SK-N-MC (cell line): Measurements from ENCODE around the gene PCED1B.

Experiments
- DNase-seq: peaks from one replicate; pipeline ENCODE4 v3.0.0-alpha.2; 2011; ENCODE audit warnings: low read depth, low spot score
- H3K27ac ChIP-seq: fragments of 200-600 bp; sonication (generic); 2 replicates; pipeline ENCODE4 v1.5.1; 2016; ENCODE audit warnings: mixed run types
- H3K36me3 ChIP-seq: fragments of 200-600 bp; sonication (generic); 2 replicates; pipeline ENCODE4 v1.6.1; 2017; ENCODE audit warnings: antibody characterized with exemption, low read length, mixed read lengths; ENCODE audit not compliant: insufficient read depth
- H3K4me3 ChIP-seq: fragments of 200-600 bp; sonication (generic); 2 replicates; pipeline ENCODE4 v1.5.1; 2016
- H3K9ac ChIP-seq: fragments of 200-600 bp; sonication (generic); 2 replicates; pipeline ENCODE4 v1.8.0; 2017; ENCODE audit warnings: mixed run types, mixed read lengths; ENCODE audit not compliant: insufficient read length
- H3K9me3 ChIP-seq: fragments of 200-600 bp; sonication (generic); 2 replicates; pipeline ENCODE4 v1.6.1; 2017; ENCODE audit warnings: low read depth, mild to moderate bottlenecking, antibody characterized with exemption, low read length, moderate library complexity, mixed read lengths
- EZH2 ChIP-seq: fragments of 200-600 bp; sonication (generic); IDR thresholded peaks from one replicate; pipeline ENCODE4 v1.6.1; 2017; ENCODE audit warnings: antibody characterized with exemption
- FOXP2 ChIP-seq: optimal IDR thresholded peaks from 2 replicates; pipeline ENCODE3; 2011; ENCODE audit warnings: mild to moderate bottlenecking, moderate library complexity; ENCODE audit not compliant: insufficient read depth; ENCODE audit errors: extremely low read length, control extremely low read depth
- POLR2AphosphoS5 ChIP-seq: IDR thresholded peaks from 2 replicates; pipeline ENCODE4 v1.6.1; 2012; ENCODE audit warnings: mild to moderate bottlenecking, low read depth, low read length, borderline replicate concordance

PCED1B gene

DNA sequence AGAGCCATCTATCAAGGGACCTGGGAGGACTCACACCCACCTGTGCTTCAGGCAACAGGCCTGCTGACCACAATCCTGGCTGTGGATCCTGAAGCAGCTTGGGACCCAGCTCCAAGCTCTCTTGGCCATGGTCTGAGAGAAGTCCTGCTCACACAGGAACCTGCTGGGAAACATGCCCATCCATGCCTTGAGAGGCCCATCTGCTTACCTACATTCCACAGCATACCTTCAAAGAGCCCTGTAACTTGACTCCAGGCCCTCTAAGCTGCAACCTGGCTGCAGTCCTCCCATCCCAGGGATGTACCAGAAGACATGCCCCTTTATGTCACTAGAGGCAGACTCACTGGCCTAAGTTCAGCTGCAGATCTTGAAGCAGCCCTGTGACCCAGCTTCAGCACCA lies 62.0 kb downstream of the PCED1B start:
- Histone ChIP-seq H3K27ac (no peak overlapping the region), H3K9ac (no peak overlapping the region), H3K9me3 (peaks cover 2% of the 10 kb centered on the region; the same call in 1 of the 2 replicates), H3K36me3 (no peaks in the 10 kb centered on the region), H3K4me3 (no peak overlapping the region)
- DNase-seq, result no peak
- no peak for TF ChIP-seq FOXP2

DNA sequence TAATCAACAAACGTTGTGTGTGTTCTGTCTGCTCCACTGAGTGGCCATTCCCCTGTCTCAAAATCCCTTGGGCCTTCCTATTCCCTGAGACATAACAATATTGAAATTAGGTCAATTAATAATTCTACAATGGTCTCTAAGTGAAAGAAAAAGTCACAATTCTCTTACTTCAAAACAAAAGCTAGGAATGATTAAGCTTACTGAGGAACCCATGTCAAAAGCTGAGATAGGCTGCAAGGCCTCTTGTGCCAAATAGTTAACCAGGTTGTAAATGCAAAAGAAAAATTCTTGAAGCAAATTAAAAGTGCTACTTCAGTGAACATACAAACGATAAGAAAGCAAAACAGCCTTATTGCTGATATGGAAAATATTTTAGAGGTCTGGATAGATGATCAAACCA lies 65.3 kb downstream of the PCED1B start:
- Histone ChIP-seq H3K27ac (no peak overlapping the region), H3K4me3 (no peak overlapping the region), H3K36me3 (no peaks in the 10 kb centered on the region), H3K9ac (no peak overlapping the region), H3K9me3 (peaks cover 2% of the 10 kb centered on the region; the same call in 1 of the 2 replicates)
- no peak for TF ChIP-seq POLR2AphosphoS5
- TF ChIP-seq EZH2, result no peak
- no peak for TF ChIP-seq FOXP2
- DNase-seq, result no peak

DNA sequence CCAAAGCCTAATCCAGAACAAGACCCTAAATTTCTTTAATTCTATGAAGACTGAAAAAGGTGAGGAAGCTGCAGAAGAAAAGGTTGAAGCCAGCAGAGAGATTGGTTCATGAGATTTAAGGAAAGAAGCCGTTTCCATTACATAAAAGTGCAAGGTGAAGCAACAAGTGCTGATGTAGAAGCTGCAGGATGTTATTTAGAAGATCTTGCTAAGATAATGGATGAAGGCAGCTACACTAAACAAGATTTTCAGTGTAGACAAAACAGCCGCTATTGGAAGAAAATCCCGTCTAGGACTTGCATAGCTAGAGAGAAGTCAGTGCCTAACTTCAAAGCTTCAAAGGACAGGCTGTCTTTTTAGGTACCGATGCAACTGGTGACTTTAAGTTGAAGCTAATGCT lies 65.8 kb downstream of the PCED1B start:
- Histone ChIP-seq H3K9me3 (peaks cover 2% of the 10 kb centered on the region; the same call in 1 of the 2 replicates), H3K27ac (no peak overlapping the region), H3K36me3 (no peaks in the 10 kb centered on the region), H3K4me3 (no peak overlapping the region), H3K9ac (no peak overlapping the region)
- TF ChIP-seq EZH2 (no peak), FOXP2 (no peak), POLR2AphosphoS5 (no peak)
- no peak for DNase-seq

DNA sequence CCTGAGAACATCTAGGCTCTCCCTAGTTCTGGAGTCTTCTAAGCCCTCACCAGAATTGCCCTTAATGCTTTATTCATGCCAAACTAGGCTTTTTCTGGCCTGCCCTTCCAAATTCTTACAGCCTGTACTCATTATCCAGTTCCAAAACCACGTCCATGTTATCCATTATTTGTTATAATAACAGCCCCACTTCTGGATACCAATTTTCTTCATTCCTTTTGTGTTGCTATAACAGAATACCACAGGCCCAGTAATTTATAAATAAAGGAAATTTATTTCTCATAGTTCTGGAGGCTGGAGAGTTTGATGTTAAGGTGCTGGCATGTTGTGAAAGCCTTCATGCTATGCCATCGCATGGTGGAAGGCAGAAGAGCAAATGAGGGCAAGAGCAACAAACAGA lies 68.3 kb downstream of the PCED1B start:
- H3K4me3 ChIP-seq, result no peak overlapping the region
- no peak overlapping the region for H3K9ac ChIP-seq
- no peak overlapping the region for H3K27ac ChIP-seq
- H3K9me3 ChIP-seq, result peaks cover 2% of the 10 kb centered on the region; the same call in 1 of the 2 replicates
- no peaks in the 10 kb centered on the region for H3K36me3 ChIP-seq
- DNase-seq, result no peak
- no peak for TF ChIP-seq EZH2
- no peak for TF ChIP-seq POLR2AphosphoS5
- TF ChIP-seq FOXP2, result no peak

DNA sequence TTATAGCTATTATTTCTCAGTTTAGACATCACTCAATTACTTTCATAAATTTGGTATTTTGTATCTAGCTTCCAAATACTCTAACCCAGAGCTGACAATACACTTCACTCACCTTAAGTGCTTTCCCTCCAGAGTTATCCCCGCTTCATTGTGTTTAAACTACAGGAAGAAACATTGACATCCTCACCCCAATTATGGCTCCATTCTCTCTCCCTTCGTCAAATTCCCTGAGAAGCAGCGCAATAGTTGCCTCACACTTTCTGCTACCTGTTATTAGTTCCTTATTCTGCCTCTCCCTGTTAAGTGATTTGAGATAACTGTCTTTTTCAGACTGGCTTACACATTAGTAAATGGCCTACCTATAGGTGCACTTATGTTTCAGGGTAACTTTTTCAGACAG lies 69.7 kb downstream of the PCED1B start:
- TF ChIP-seq EZH2 (no peak), POLR2AphosphoS5 (no peak), FOXP2 (no peak)
- H3K4me3 ChIP-seq, result no peak overlapping the region
- no peak overlapping the region for H3K27ac ChIP-seq
- no peak for DNase-seq
- H3K9ac ChIP-seq, result no peak overlapping the region
- no peaks in the 10 kb centered on the region for H3K36me3 ChIP-seq
- H3K9me3 ChIP-seq, result no peaks in the 10 kb centered on the region

DNA sequence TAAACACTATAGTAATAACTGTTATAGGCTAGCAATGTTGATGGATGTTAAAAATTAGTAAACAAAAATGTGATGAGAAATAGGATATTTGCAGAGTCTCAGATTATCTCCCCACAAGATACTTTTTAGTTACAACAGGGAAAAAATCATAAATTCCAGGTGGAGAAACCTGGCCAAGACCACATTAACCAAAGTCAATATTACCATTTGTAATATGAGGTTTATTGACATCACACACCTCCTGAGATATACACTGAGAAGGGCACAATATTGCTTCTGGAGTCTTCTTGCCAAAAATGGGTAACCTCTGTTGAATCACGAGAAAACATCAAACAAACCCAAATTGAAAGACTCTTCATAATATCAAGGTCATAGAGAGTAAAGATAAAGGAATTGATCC lies 72.7 kb downstream of the PCED1B start:
- no peak overlapping the region for H3K9ac ChIP-seq
- DNase-seq, result no peak
- no peak for TF ChIP-seq FOXP2
- no peak for TF ChIP-seq POLR2AphosphoS5
- no peak for TF ChIP-seq EZH2
- no peak overlapping the region for H3K27ac ChIP-seq
- H3K4me3 ChIP-seq, result no peak overlapping the region
- no peaks in the 10 kb centered on the region for H3K36me3 ChIP-seq
- no peaks in the 10 kb centered on the region for H3K9me3 ChIP-seq

DNA sequence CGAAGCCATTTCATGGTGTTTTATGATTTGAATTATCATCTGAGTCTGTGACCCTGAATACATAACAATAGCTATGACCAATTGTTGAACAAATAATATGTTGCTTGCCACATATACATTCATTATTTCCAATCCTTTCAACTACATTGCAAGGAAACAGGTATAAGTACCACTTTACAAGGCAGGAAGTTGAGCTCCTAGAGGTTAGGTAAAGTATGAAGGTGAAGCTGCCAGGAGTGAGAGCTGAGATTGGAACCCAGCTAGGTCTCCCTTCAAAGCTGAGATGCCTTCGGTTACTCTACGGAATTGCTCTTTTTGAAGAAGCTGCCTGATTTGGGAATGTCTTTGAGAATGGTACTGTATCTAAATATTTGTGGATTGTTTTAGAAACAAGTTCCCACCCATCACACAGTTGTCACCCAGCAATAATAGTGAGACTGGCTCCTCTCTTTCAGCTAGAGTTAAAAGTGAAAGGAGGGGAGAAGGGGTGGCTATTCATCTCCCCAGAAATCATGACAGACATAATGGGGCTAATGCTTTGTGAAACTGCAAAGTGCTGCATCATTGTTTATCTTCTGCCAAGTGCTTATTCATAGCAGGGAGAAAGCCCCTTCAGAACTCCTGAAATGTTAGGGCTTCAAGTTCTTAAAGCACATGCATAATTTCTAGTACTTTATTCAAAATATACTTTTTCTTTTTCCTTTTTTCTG lies 76.2 kb downstream of the PCED1B start:
- Histone ChIP-seq H3K4me3 (no peak overlapping the region), H3K9me3 (no peaks in the 10 kb centered on the region), H3K9ac (no peak overlapping the region), H3K36me3 (no peaks in the 10 kb centered on the region), H3K27ac (no peak overlapping the region)
- DNase-seq, result no peak
- TF ChIP-seq FOXP2 (no peak), EZH2 (no peak), POLR2AphosphoS5 (no peak)

DNA sequence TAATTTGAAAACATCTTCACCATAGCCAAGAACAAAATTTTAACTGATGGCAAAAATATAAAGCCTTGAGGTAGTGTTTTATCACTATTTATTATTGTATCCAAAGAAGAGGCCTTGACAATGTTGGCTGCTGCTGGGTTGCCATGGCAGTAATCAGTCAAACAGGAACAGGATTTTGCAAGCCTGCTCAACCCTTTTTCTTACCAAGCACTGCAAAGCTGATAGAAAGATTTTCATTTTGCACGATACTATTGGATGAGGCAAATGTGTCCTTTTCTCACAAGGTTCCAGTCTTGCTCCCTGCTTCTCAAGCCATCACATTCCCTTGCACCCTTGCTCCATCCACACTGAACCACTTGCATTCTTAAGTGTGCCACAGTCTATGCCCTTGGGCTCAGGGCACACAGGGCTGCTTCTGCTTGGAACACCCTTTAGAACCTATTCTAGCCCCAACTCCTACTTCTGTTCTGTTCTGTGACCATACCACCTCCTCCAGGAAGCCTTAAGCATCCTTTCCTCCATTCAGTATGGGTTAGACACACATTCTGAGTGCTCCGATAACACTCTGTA lies 76.8 kb downstream of the PCED1B start:
- no peak for TF ChIP-seq EZH2
- no peaks in the 10 kb centered on the region for H3K9me3 ChIP-seq
- no peak overlapping the region for H3K9ac ChIP-seq
- no peaks in the 10 kb centered on the region for H3K36me3 ChIP-seq
- no peak overlapping the region for H3K27ac ChIP-seq
- H3K4me3 ChIP-seq, result no peak overlapping the region
- no peak for DNase-seq

DNA sequence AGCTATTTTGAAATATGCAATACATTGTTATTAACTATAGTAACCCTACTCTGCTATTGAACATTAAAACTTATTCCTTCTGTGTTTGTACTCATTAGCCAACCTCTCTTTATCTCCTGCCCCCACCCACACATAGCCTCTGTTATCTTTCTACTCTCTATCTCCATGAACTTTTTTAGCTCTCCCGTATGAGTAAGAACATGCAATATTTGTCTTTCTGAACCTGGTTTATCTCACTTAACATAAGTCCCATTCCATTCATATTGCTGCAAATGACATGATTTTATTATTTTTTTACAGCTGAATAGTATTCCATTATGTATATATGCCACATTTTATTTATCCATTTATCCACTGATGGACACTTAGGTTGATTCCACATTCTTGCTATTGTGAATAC lies 79.4 kb downstream of the PCED1B start:
- H3K4me3 ChIP-seq, result no peak overlapping the region
- no peak for DNase-seq

More for the DNA sequence above, 79.4 kb downstream of the PCED1B start:
- H3K9ac ChIP-seq, result no peak overlapping the region
- TF ChIP-seq POLR2AphosphoS5 (no peak), FOXP2 (no peak), EZH2 (no peak)
- H3K36me3 ChIP-seq, result no peaks in the 10 kb centered on the region
- H3K27ac ChIP-seq, result no peak overlapping the region
- no peaks in the 10 kb centered on the region for H3K9me3 ChIP-seq
